ENCODE measurements around the gene ABCB1. TPM values are rescaled to one million over a fixed set of nuclear protein-coding genes. Genes with fewer than 3 reads are reported as not detected.
A peak's percentile ranks its signal among the peaks of the same experiment; 100 is the strongest.
"Not testable (repeated sequence)": the region's sequence is repeated elsewhere in the genome, so short reads cannot be mapped to it uniquely, and the experiment has no call there.

Gene ABCB1
- total RNA-seq, 2 donors from 2014 or later: 5.0 to 5.1 TPM

GRCh38 chr7:87505122-87505521 lies 95.6 kb downstream of the ABCB1 start:
- Mint-ChIP-seq H3K27ac (no peak overlapping the region), H3K36me3 (no peaks in the 10 kb centered on the region), H3K9me3 (no peaks in the 10 kb centered on the region)
- ATAC-seq (no peak), DNase-seq (ENCODE audit: low spot score in 2 of 2) (no peak)

- DNase-seq (ENCODE audit: low spot score in 2 of 2): no peak
- Mint-ChIP-seq H3K27ac (no peak overlapping the region), H3K36me3 (no peaks in the 10 kb centered on the region), H3K9me3 (no peaks in the 10 kb centered on the region)
- no peak for ATAC-seq
Measured at GRCh38 chr7:87499494-87499893, 101.2 kb downstream of the ABCB1 start.

- no peaks in the 10 kb centered on the region for H3K36me3 Mint-ChIP-seq
- no peak for DNase-seq (ENCODE audit: low spot score in 2 of 2)
Measured at GRCh38 chr7:87498893-87499292, 101.8 kb downstream of the ABCB1 start.

DNA sequence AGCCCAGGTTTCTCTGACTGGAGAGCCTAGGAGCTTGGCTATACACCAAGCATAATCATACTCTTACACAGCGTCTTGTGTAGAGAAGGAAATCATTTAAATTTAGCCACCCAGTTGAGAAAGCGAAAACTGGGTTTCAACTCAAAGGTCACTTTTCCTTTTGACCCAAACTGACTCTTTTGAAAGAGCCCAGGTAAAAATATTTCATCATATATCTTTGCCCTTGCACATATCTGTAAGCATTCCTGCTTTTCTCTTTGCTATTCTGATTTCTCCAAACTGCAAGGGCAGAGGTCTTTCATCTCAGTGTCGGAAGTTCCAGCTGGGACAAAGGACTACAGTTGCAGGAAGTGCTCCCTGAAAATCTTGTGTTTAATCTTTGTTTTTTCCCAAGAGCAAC lies 103.2 kb downstream of the ABCB1 start:
- Mint-ChIP-seq H3K36me3 (no peaks in the 10 kb centered on the region), H3K9me3 (no peaks in the 10 kb centered on the region), H3K27ac (no peak overlapping the region)
- DNase-seq (ENCODE audit: low spot score in 2 of 2): no peak
- no peak for ATAC-seq

More at GRCh38 chr7:87498893-87499292, 101.8 kb downstream of the ABCB1 start:
- ATAC-seq: no peak
- Mint-ChIP-seq H3K9me3 (no peaks in the 10 kb centered on the region), H3K27ac (no peak overlapping the region)

GRCh38 chr7:87495366-87495765 lies 105.3 kb downstream of the ABCB1 start:
- H3K27ac Mint-ChIP-seq: no peak overlapping the region
- H3K9me3 Mint-ChIP-seq: no peaks in the 10 kb centered on the region
- ATAC-seq: no peak
- no peak for DNase-seq (ENCODE audit: low spot score in 2 of 2)
- H3K36me3 Mint-ChIP-seq: no peaks in the 10 kb centered on the region

GRCh38 chr7:87494454-87494853 lies 106.2 kb downstream of the ABCB1 start:
- Mint-ChIP-seq H3K9me3 (no peaks in the 10 kb centered on the region), H3K27ac (no peak overlapping the region), H3K36me3 (no peaks in the 10 kb centered on the region)
- DNase-seq (ENCODE audit: low spot score in 2 of 2): no peak
- no peak for ATAC-seq

- Mint-ChIP-seq H3K27ac (no peak overlapping the region), H3K9me3 (no peaks in the 10 kb centered on the region), H3K36me3 (no peaks in the 10 kb centered on the region)
- DNase-seq (ENCODE audit: low spot score in 2 of 2) (no peak), ATAC-seq (no peak)
Measured at GRCh38 chr7:87483131-87483530, 117.6 kb downstream of the ABCB1 start.

DNA sequence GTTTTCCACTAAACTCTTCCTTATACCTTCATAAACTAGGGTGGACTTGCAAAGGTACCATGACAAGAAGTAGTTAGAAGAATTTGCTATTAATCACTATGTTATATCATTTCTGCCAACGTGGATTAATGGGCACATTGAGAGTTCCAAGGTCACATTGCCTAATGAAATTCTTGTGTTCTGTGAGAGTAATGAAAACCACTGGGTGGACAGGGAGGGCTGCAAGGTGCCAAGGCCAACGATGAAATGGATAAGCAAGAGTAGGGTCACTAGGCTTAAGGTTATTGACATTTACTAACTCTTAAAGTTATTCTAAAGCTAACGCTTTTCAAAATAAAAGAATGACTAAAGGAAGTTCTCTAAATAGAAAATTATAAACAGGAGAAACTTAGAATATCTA lies 118.6 kb downstream of the ABCB1 start:
- H3K9me3 Mint-ChIP-seq: no peaks in the 10 kb centered on the region
- no peak overlapping the region for H3K27ac Mint-ChIP-seq
- ATAC-seq: no peak
- no peaks in the 10 kb centered on the region for H3K36me3 Mint-ChIP-seq
- DNase-seq (ENCODE audit: low spot score in 2 of 2): no peak

GRCh38 chr7:87480386-87480785 lies 120.3 kb downstream of the ABCB1 start:
- Mint-ChIP-seq H3K36me3 (no peaks in the 10 kb centered on the region), H3K9me3 (no peaks in the 10 kb centered on the region), H3K27ac (no peak overlapping the region)
- ATAC-seq (no peak), DNase-seq (ENCODE audit: low spot score in 2 of 2) (no peak)

DNA sequence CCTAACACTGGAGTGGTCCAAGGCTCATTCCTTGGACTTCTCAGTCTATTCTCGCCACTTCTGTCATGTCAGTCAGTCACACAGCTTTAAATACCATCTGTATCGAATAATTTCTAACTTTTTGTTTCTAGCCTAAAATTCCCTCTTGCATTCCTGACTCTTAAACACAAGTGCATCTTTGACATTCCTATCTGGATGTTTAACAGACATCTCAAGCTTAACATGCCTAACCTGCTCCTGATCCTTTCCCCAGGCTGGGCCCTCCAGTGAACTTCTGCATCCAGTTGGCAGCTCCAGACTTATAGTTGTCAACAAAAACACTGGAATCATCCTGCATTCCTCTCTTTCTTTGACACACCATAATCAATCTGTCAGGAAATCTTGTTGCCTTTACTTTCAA lies 120.7 kb downstream of the ABCB1 start:
- H3K27ac Mint-ChIP-seq: no peak overlapping the region
- ATAC-seq (no peak), DNase-seq (ENCODE audit: low spot score in 2 of 2) (no peak)
- no peaks in the 10 kb centered on the region for H3K9me3 Mint-ChIP-seq
- H3K36me3 Mint-ChIP-seq: no peaks in the 10 kb centered on the region

DNA sequence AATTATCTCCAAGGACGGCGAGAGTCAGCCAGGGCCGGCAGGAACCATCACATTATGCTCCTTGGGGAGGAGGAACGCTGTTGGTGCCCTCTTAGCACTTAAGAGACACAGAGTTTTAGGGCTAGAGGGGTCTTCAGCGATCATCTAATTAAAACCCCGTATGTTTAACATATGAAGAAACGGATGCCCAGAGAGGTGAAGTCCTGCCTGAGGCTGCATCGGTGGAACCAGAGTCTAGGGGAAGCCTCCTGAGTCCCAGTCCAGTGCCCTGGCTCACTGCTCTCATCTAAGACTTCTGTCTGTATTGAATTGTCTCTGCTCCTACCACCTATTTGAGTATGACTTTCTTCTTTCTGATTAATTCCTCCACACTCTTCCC lies 124.5 kb downstream of the ABCB1 start:
- H3K27ac Mint-ChIP-seq: no peak overlapping the region
- ATAC-seq (no peak), DNase-seq (ENCODE audit: low spot score in 2 of 2) (no peak)
- H3K36me3 Mint-ChIP-seq: no peaks in the 10 kb centered on the region
- H3K9me3 Mint-ChIP-seq: no peaks in the 10 kb centered on the region

- peak; percentile 28 to 52 for ATAC-seq
- H3K36me3 Mint-ChIP-seq: no peaks in the 10 kb centered on the region
- DNase-seq (ENCODE audit: low spot score in 2 of 2): no peak
- H3K9me3 Mint-ChIP-seq: no peaks in the 10 kb centered on the region
- peak within 1 kb of the TSS in 1 of 2 donors; percentile 24 for H3K27ac Mint-ChIP-seq
Measured at GRCh38 chr7:87475359-87476178, 125.1 kb downstream of the ABCB1 start, which contains the start of gene ABCB4. ABCB4 (minus strand) TSS chr7:87475680; CDS start chr7:87475465, 215 bp downstream.

DNA sequence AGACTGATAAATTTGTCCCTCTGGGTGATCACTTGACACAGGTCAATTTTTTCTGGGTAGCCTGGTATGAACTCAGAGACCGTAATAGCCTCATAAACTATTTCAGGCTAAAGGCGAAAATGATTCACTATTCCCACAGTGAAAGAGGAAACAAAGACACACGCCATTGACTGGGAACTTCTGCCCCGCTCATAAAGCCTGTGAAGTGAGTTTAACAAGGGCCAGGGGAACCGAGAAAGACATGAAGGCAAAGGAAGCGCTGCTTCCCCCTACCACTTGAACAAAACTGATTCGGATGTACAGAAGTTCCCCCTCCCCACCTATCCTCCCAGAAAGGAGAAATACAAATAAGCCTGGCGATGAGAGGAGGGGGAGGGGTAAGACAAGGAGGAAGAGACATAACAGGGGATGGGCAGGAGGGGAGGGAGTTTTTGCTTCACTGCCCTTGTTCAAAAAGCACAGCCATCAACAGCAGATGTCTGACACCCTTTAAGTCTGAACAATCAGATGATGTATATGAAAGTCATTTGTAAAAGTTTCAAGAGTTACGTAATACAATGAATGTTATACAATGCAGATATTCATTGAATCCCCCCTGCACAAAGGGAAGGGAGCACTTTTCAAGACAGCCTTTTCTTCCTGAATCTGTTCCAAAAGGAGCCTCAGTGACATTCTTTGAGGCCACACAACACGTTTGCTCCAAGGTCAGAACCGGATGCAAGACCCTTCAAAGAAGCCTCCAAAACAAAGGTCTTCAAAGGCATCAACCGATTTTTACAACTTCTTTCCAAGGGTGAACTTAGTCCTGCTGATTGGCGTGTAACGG lies 125.9 kb downstream of the ABCB1 start:
- DNase-seq (ENCODE audit: low spot score in 2 of 2): no peak
- peak; percentile 49 to 51 for ATAC-seq
- Mint-ChIP-seq H3K9me3 (no peaks in the 10 kb centered on the region), H3K27ac (peak overlapping the region in 1 of 2 donors; percentile 24), H3K36me3 (no peaks in the 10 kb centered on the region)

DNA sequence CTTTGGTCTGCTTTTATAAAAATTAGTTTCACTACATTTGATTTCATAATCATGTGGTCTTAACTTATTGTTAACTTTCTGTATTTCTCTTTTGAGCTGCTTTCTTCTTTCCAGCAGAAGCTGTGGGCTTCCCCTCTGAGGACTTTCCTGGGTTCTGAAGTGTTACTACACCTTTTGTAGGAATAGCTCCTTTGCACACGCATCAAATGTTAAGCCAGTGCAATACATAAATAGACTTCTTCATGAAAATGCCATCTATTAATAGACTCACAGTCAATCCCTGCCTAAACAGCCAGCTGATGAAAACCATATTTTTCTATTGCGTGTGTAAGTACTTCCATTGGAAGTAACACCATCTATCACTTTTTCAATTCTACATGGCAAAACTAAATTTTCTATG lies 126.7 kb downstream of the ABCB1 start:
- no peaks in the 10 kb centered on the region for H3K9me3 Mint-ChIP-seq
- H3K27ac Mint-ChIP-seq: no peak overlapping the region
- DNase-seq (ENCODE audit: low spot score in 2 of 2) (no peak), ATAC-seq (no peak)
- H3K36me3 Mint-ChIP-seq: no peaks in the 10 kb centered on the region

DNA sequence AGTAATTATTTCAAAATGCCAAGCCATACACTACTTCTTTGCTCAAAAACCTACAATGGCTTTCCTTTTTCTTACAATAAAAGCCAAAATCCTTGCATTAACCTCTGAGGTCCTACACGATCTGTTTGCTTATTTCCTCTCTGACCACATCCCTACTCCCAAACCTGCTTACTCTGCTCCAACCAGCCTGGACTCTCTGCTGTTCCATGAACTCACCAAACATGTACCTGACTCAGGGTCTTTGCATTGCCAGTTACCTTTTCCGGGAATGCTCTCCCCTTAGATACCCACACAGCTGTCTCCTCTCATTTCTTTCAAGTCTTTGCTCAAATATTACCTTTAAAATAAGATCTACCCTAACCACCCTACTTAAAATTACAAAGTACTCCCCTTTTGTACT lies 127.5 kb downstream of the ABCB1 start:
- Mint-ChIP-seq H3K36me3 (no peaks in the 10 kb centered on the region), H3K9me3 (no peaks in the 10 kb centered on the region), H3K27ac (no peak overlapping the region)
- ATAC-seq (no peak), DNase-seq (ENCODE audit: low spot score in 2 of 2) (no peak)

- DNase-seq (ENCODE audit: low spot score in 2 of 2): no peak
- ATAC-seq: no peak
- H3K9me3 Mint-ChIP-seq: peaks cover 0 to 5% of the 10 kb centered on the region in 2 donors
- no peaks in the 10 kb centered on the region for H3K36me3 Mint-ChIP-seq
- H3K27ac Mint-ChIP-seq: no peak overlapping the region
Measured at GRCh38 chr7:87471473-87471872, 129.2 kb downstream of the ABCB1 start.

GRCh38 chr7:87469204-87469603 lies 131.5 kb downstream of the ABCB1 start:
- not testable (repeated sequence) for ATAC-seq; H3K36me3 Mint-ChIP-seq; H3K27ac Mint-ChIP-seq; DNase-seq (ENCODE audit: low spot score in 2 of 2); H3K9me3 Mint-ChIP-seq

DNA sequence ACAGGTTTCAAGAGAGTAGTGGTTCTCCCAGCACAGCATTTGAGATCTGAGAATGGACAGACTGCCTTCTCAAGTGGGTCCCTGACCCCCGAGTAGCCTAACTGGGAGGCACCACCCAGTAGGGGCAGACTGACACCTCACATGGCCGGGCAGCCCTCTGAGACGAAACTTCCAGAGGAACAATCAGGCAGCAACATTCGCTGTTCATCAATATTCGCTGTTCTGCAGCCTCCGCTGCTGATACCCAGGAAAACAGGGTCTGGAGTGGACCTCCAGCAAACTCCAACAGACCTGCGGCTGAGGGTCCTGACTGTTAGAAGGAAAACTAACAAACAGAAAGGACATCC lies 135.2 kb downstream of the ABCB1 start:
- not testable (repeated sequence) for H3K9me3 Mint-ChIP-seq, H3K36me3 Mint-ChIP-seq

More for the DNA sequence above, 135.2 kb downstream of the ABCB1 start:
- H3K27ac Mint-ChIP-seq; DNase-seq (ENCODE audit: low spot score in 2 of 2); ATAC-seq: not testable (repeated sequence)
